K562 (cell line): ENCODE results near the gene TMEM242. TPM values are rescaled to one million over a fixed set of nuclear protein-coding genes. Genes with fewer than 3 reads are reported as not detected.
A peak's percentile ranks its signal among the peaks of the same experiment; 100 is the strongest.

Source experiments
- BHLHE40 ChIP-seq: IDR thresholded peaks from 2 replicates; pipeline ENCODE4 v1.6.1; 2011; ENCODE audit warnings: low read length, improper control_type of control experiment
- CHD2 ChIP-seq: IDR thresholded peaks from 2 replicates; pipeline ENCODE4 v1.6.1; 2011; ENCODE audit warnings: low read depth, low read length
- FOXJ2 ChIP-seq: fragments of 200-800 bp; sonication (Bioruptor generic); IDR thresholded peaks from 2 replicates; pipeline ENCODE4 v1.6.1; 2016; ENCODE audit warnings: missing genetic modification characterization, missing compliant biosample characterization
- GABPA ChIP-seq: fragments of 200-800 bp; sonication (Bioruptor generic); conservative IDR thresholded peaks from 2 replicates; pipeline ENCODE4 v1.6.1; 2016; ENCODE audit warnings: low read depth, missing genetic modification characterization, missing compliant biosample characterization
- HDAC3 ChIP-seq: fragments of 450-650 bp; IDR thresholded peaks from 2 replicates; pipeline ENCODE4 v1.6.1; 2018; ENCODE audit warnings: borderline replicate concordance, mild to moderate bottlenecking, moderate library complexity; ENCODE audit not compliant: partially characterized antibody
- KDM4B ChIP-seq, 2 experiments: fragments of 450-650 bp in 1 of 2; sonication (generic) in 1 of 2; IDR thresholded peaks; 2 replicates each; pipeline ENCODE4 v1.6.1; 2016 to 2017; ENCODE audit warnings: borderline replicate concordance in 2 of 2, antibody characterized with exemption in 1 of 2, low read depth in 1 of 2, mild to moderate bottlenecking in 1 of 2
- MIER1 ChIP-seq: fragments of 450-650 bp; IDR thresholded peaks from 2 replicates; pipeline ENCODE4 v1.6.1; 2016; ENCODE audit warnings: antibody characterized with exemption, mild to moderate bottlenecking, low read depth
- MXI1 ChIP-seq: IDR thresholded peaks from 2 replicates; pipeline ENCODE4 v1.6.1; 2011; ENCODE audit warnings: low read depth, mild to moderate bottlenecking, improper control_type of control experiment, low read length
- PKNOX1 ChIP-seq: fragments of 450-650 bp; IDR thresholded peaks from 2 replicates; pipeline ENCODE4 v1.6.1; 2016
- SAFB ChIP-seq: fragments of 200-400 bp; formaldehyde crosslinking; IDR thresholded peaks from 2 replicates; pipeline ENCODE4 v1.6.1; 2017; ENCODE audit warnings: low read depth, low read length, borderline replicate concordance
- SIN3A ChIP-seq, 2 experiments: fragments of 150-350 bp in 1 of 2; IDR thresholded peaks; 2 replicates each; pipeline ENCODE4 v1.6.1; 2011 to 2016; ENCODE audit warnings: borderline replicate concordance in 2 of 2, low read depth in 2 of 2, low read length in 2 of 2, mild to moderate bottlenecking in 2 of 2, moderate library complexity in 2 of 2; ENCODE audit not compliant: control insufficient read depth in 1 of 2
- VEZF1 ChIP-seq: fragments of 200-800 bp; sonication (Bioruptor generic); IDR thresholded peaks from 2 replicates; pipeline ENCODE4 v1.6.1; 2017; ENCODE audit warnings: missing genetic modification characterization, missing compliant biosample characterization
- WHSC1 ChIP-seq: IDR thresholded peaks from one replicate; pipeline ENCODE4 v1.6.1; 2012; ENCODE audit warnings: low read length, control low read depth, inconsistent platforms
- ZBTB2 ChIP-seq: fragments of 450-650 bp; IDR thresholded peaks from 2 replicates; pipeline ENCODE4 v1.6.1; 2016; ENCODE audit warnings: antibody characterized with exemption
- ZKSCAN8 ChIP-seq: fragments of 200-800 bp; sonication (Bioruptor generic); IDR thresholded peaks from 2 replicates; pipeline ENCODE4 v1.6.1; 2016; ENCODE audit warnings: missing genetic modification characterization, missing compliant biosample characterization
- polyA plus RNA-seq, 8 experiments: library from polyadenylated mRNA; depleted of rRNA in 4 of 8; stranded (reverse) in 5 of 8; unstranded in 3 of 8; fragments of >200 nt; fragmentation: Nextera tagmentation in 2 of 8; fragmentation: Illumina TruSeq in 1 of 8; extraction: Ambion mirVana in 2 of 8; extraction: Trizol in 1 of 8; gene quantifications; 2 replicates each; pipeline versions ENCODE4 v1.2.1 to v1.2.3, GENCODE V29; 2011 to 2014; ENCODE audit warnings: inconsistent platforms in 1 of 8, missing spikeins in 1 of 8
- total RNA-seq, 7 experiments: library from RNA; depleted of rRNA in 6 of 7; stranded (reverse); fragments of >200 nt in 6 of 7; fragmentation: Illumina TruSeq in 2 of 7; extraction: Trizol in 2 of 7; gene quantifications; 2 replicates each; pipeline versions ENCODE4 v1.2.1 to v1.2.3, GENCODE V29; 2011 to 2021; ENCODE audit warnings: low replicate concordance in 1 of 7
- TF ChIP-seq, protein P1 (sequence below): fragments of 450-650 bp; conservative IDR thresholded peaks from 2 replicates; pipeline ENCODE4 v1.6.1; 2016; ENCODE audit warnings: missing genetic modification characterization, low read depth, mild to moderate bottlenecking, missing compliant biosample characterization, moderate library complexity
- TF ChIP-seq, protein P2 (sequence below): sonication (generic); formaldehyde crosslinking; IDR thresholded peaks from 2 replicates; pipeline ENCODE4 v1.8.0; 2023; ENCODE audit warnings: mild to moderate bottlenecking, missing genetic modification reagents

Gene TMEM242
- total and polyA plus RNA-seq, 9 of the 15 experiments (the other 6 are each of a cell fraction or from before 2014, with no cell fraction given): 9.5 to 35.3 (median 16.5) TPM

DNA sequence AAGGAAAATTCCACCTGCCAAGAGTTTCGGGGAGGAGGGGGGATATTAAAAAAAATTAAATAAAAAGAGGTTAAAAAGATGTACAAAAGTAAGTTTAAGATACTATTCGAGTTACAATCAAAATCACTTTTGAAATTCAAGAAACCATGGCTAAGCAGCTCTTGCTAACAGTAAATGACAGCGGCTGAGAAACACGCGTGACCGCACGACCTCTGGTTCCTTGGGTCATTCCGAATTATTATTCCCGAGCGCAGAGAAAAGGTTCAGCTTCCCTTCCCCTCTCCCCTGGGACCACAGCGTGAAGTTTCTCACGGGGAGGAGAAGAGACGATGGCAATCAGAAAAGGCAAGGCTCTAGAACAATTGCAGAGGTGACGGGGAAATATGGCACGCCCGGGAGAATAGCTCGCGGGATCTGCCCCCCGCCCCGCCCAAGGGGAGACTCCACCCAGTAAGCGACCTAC, 496 bp downstream of the TMEM242 start (continued):
- TF ChIP-seq GABPA (tag) (no peak), SIN3A (IDR thresholded peaks at IDR 0.05; ENCODE audit: borderline replicate concordance in 2 of 2, control insufficient read depth in 1 of 2, low read depth in 2 of 2, low read length in 2 of 2) (0 out of 4 replicates have a peak, but pooled peaks have one; percentile 17 to 58), FOXJ2 (tag) (peak; percentile 74; the same call in 1 of the 2 replicates), HDAC3 (peak; percentile 30), SAFB (peak; percentile 76), WHSC1 (no peak), MIER1 (0 out of 2 replicates have a peak, but pooled peaks have one; percentile 10), KDM4B (IDR thresholded peaks at IDR 0.05; ENCODE audit: borderline replicate concordance in 2 of 2, low read depth in 1 of 2) (no peak), CHD2 (peak; percentile 64; the same call in 1 of the 2 replicates), PKNOX1 (0 out of 2 replicates have a peak, but pooled peaks have one; percentile 11), MXI1 (peak; percentile 26; the same call in 1 of the 2 replicates), ZBTB2 (peak; percentile 64), ZKSCAN8 (CRISPR knock-in tag) (0 out of 2 replicates have a peak, but pooled peaks have one; percentile 1), VEZF1 (CRISPR knock-in tag) (no peak), BHLHE40 (peak; percentile 53)
- TF ChIP-seq, protein P1, sequence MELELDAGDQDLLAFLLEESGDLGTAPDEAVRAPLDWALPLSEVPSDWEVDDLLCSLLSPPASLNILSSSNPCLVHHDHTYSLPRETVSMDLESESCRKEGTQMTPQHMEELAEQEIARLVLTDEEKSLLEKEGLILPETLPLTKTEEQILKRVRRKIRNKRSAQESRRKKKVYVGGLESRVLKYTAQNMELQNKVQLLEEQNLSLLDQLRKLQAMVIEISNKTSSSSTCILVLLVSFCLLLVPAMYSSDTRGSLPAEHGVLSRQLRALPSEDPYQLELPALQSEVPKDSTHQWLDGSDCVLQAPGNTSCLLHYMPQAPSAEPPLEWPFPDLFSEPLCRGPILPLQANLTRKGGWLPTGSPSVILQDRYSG (tag): 0 out of 2 replicates have a peak, but pooled peaks have one; percentile 1
- TF ChIP-seq, protein P2, sequence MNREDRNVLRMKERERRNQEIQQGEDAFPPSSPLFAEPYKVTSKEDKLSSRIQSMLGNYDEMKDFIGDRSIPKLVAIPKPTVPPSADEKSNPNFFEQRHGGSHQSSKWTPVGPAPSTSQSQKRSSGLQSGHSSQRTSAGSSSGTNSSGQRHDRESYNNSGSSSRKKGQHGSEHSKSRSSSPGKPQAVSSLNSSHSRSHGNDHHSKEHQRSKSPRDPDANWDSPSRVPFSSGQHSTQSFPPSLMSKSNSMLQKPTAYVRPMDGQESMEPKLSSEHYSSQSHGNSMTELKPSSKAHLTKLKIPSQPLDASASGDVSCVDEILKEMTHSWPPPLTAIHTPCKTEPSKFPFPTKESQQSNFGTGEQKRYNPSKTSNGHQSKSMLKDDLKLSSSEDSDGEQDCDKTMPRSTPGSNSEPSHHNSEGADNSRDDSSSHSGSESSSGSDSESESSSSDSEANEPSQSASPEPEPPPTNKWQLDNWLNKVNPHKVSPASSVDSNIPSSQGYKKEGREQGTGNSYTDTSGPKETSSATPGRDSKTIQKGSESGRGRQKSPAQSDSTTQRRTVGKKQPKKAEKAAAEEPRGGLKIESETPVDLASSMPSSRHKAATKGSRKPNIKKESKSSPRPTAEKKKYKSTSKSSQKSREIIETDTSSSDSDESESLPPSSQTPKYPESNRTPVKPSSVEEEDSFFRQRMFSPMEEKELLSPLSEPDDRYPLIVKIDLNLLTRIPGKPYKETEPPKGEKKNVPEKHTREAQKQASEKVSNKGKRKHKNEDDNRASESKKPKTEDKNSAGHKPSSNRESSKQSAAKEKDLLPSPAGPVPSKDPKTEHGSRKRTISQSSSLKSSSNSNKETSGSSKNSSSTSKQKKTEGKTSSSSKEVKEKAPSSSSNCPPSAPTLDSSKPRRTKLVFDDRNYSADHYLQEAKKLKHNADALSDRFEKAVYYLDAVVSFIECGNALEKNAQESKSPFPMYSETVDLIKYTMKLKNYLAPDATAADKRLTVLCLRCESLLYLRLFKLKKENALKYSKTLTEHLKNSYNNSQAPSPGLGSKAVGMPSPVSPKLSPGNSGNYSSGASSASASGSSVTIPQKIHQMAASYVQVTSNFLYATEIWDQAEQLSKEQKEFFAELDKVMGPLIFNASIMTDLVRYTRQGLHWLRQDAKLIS (CRISPR knock-in tag): 0 out of 2 replicates have a peak, but pooled peaks have one; percentile 3
